ENCODE results near the gene NCAM1.

GRCh38 chr11:113019711-113020110, 58.5 kb downstream of the NCAM1 start:
- TF ChIP-seq GPN1 (CRISPR knock-in tag; IDR thresholded peaks at IDR 0.05; ENCODE audit: borderline replicate concordance) (no peak), CCAR2 (optimal IDR thresholded peaks at IDR 0.05; ENCODE audit: low read depth, low read length) (no peak), ZNF720 (CRISPR knock-in tag; IDR thresholded peaks at IDR 0.05) (no peak), USF2 (IDR thresholded peaks at IDR 0.05; ENCODE audit: low read depth, low read length) (no peak), USF2 (CRISPR knock-in tag; IDR thresholded peaks at IDR 0.05; ENCODE audit: borderline replicate concordance) (no peak)
